B cell (primary cell): Measurements from ENCODE around the gene RNF224. TPM values are rescaled to one million over a fixed set of nuclear protein-coding genes. Genes with fewer than 3 reads are reported as not detected.

Experiments
- ATAC-seq: fragments of 200-7000 bp; cut with Tn5 transposase; one replicate; pipeline ENCODE4 v1.10.0; 2021; ENCODE audit warnings: low read depth, mild to moderate bottlenecking, moderate number of reproducible peaks, moderate library complexity
- CTCF ChIA-PET: fragments of 350-600 bp; sonication (Branson Sonifier 250); formaldehyde crosslinking; loops from one replicate; lab custom pipeline; 2021; ENCODE audit warnings: antibody characterized with exemption, inconsistent platforms; lab: Charles Lee
- POLR2A ChIA-PET: fragments of 350-600 bp; sonication (Branson Sonifier 250); formaldehyde crosslinking; loops from one replicate; lab custom pipeline; 2021; ENCODE audit warnings: antibody characterized with exemption; lab: Charles Lee
- DNase-seq: peaks from one replicate; pipeline ENCODE4 v3.0.0; 2013
- H2AFZ ChIP-seq: 2 replicates; pipeline ENCODE4 v1.6.1; 2012; ENCODE audit warnings: mild to moderate bottlenecking, low read depth, low read length; ENCODE audit not compliant: insufficient read depth, poor library complexity, severe bottlenecking
- H3K27ac ChIP-seq, 2 donors: 1 replicate in 1 of 2; 2 replicates in 1 of 2; pipeline ENCODE4 v1.5.1; 2012 to 2013; ENCODE audit warnings: low read length in 2 of 2, mild to moderate bottlenecking in 2 of 2, moderate library complexity in 1 of 2
- H3K27me3 ChIP-seq, 4 experiments: fragments of 200-600 bp in 1 of 4; sonication (generic) in 1 of 4; replicated peaks in 1 of 4; 1 replicate in 2 of 4; 2 replicates in 2 of 4; pipeline versions ENCODE4 v1.6.1 to v1.7.0; 2013 to 2016; ENCODE audit warnings: low read length in 3 of 4, mild to moderate bottlenecking in 2 of 4, mixed read lengths in 1 of 4, moderate library complexity in 1 of 4; ENCODE audit not compliant: insufficient read depth in 4 of 4, control insufficient read depth in 3 of 4; ENCODE audit errors: control extremely low read depth in 1 of 4
- H3K36me3 ChIP-seq, 2 experiments: replicated peaks in 1 of 2; 1 replicate in 1 of 2; 2 replicates in 1 of 2; pipeline versions ENCODE4 v1.6.1 to v1.7.1; 2013; ENCODE audit warnings: low read length in 1 of 2; ENCODE audit not compliant: insufficient read depth in 2 of 2, control insufficient read depth in 1 of 2; ENCODE audit errors: control extremely low read depth in 1 of 2, extremely low read depth in 1 of 2
- H3K4me1 ChIP-seq, 2 donors: fragments of 200-600 bp in 1 of 2; sonication (generic) in 1 of 2; 1 replicate in 1 of 2; 2 replicates in 1 of 2; pipeline versions ENCODE4 v1.5.1 to v1.6.1; 2013 to 2017; ENCODE audit warnings: low read length in 2 of 2; ENCODE audit not compliant: control insufficient read depth in 2 of 2, insufficient read depth in 2 of 2
- H3K4me2 ChIP-seq: replicated peaks from 2 replicates; pipeline ENCODE3; 2012; ENCODE audit warnings: mild to moderate bottlenecking, low read depth, low read length; ENCODE audit not compliant: poor library complexity, severe bottlenecking
- H3K4me3 ChIP-seq, 5 experiments: fragments of 200-600 bp in 1 of 5; sonication (generic) in 1 of 5; 1 replicate in 3 of 5; 2 replicates in 2 of 5; pipeline versions ENCODE4 v1.5.1 to v1.7.0; 2011 to 2016; ENCODE audit warnings: low read length in 4 of 5, mild to moderate bottlenecking in 4 of 5, low read depth in 2 of 5, control low read depth in 1 of 5, moderate library complexity in 1 of 5; ENCODE audit not compliant: insufficient read depth in 1 of 5; ENCODE audit errors: control extremely low read depth in 1 of 5, extremely low read depth in 1 of 5
- H3K79me2 ChIP-seq: fragments of 200-600 bp; sonication (generic); one replicate; pipeline ENCODE4 v1.6.0; 2016; ENCODE audit warnings: low read length; ENCODE audit not compliant: control insufficient read depth, insufficient read depth
- H3K9ac ChIP-seq: fragments of 200-600 bp; sonication (generic); 2 replicates; pipeline ENCODE4 v1.6.1; 2017; ENCODE audit warnings: mild to moderate bottlenecking, low read length, moderate library complexity
- H3K9me3 ChIP-seq, 3 donors: one replicate each; pipeline versions ENCODE4 v1.6.1 to v1.7.1; 2013; ENCODE audit warnings: low read length in 2 of 3; ENCODE audit not compliant: control insufficient read depth in 2 of 3, insufficient read depth in 1 of 3; ENCODE audit errors: control extremely low read depth in 1 of 3
- H4K20me1 ChIP-seq: 2 replicates; pipeline ENCODE4 v1.6.0; 2012; ENCODE audit warnings: mild to moderate bottlenecking, low read length; ENCODE audit not compliant: insufficient read depth, control insufficient read depth, poor library complexity, severe bottlenecking
- H3K27ac Mint-ChIP-seq: one replicate; pipeline ENCODE4 v1.8.0; 2021; ENCODE audit warnings: mixed read lengths
- H3K27me3 Mint-ChIP-seq: one replicate; pipeline ENCODE4 v1.8.0; 2021; ENCODE audit warnings: mixed read lengths
- H3K4me1 Mint-ChIP-seq: one replicate; pipeline ENCODE4 v1.8.0; 2021; ENCODE audit warnings: mixed read lengths
- H3K4me3 Mint-ChIP-seq: one replicate; pipeline ENCODE4 v1.8.0; 2021; ENCODE audit warnings: mixed read lengths
- H3K9me3 Mint-ChIP-seq: one replicate; pipeline ENCODE4 v1.8.0; 2022; ENCODE audit warnings: mixed read lengths; ENCODE audit not compliant: insufficient read depth
- EZH2 ChIP-seq: IDR thresholded peaks from 2 replicates; pipeline ENCODE4 v1.6.1; 2012; ENCODE audit warnings: borderline replicate concordance, low read depth, mild to moderate bottlenecking, moderate library complexity, low read length; ENCODE audit not compliant: insufficient read depth, poor library complexity, severe bottlenecking
- WGBS: methylation state at CpG from one replicate; pipeline ENCODE4 v1.1.5; 2013; ENCODE audit warnings: missing lambda C conversion rate; ENCODE audit not compliant: insufficient coverage; 5-methylcytosine and 5-hydroxymethylcytosine counted together
- intact Hi-C: fragments of 100-400 bp; cut with micrococcal nuclease; formaldehyde crosslinking; loops from one replicate; pipeline ENCODE4 v1.10.0; 2022
- polyA plus RNA-seq: library from polyadenylated mRNA; depleted of rRNA; stranded (reverse); fragments of >200 nt; gene quantifications from 2 replicates; pipeline ENCODE4 v1.2.3, GENCODE V29; 2012
- total RNA-seq, 2 donors: library from RNA; stranded (reverse); fragments of 120-200 nt in 1 of 2; gene quantifications; 1 replicate in 1 of 2; 2 replicates in 1 of 2; pipeline versions ENCODE4 v1.2.3 to v1.2.4, GENCODE V29; 2013 to 2022
- TF ChIP-seq, protein P1 (sequence below): fragments of 200-600 bp; IDR thresholded peaks from one replicate; pipeline ENCODE4 v1.8.0; 2022; ENCODE audit warnings: antibody characterized with exemption, mild to moderate bottlenecking

Gene RNF224
- total and polyA plus RNA-seq, 2 donors (not counting 1 experiment from before 2014, with no cell fraction given), result not detected

DNA sequence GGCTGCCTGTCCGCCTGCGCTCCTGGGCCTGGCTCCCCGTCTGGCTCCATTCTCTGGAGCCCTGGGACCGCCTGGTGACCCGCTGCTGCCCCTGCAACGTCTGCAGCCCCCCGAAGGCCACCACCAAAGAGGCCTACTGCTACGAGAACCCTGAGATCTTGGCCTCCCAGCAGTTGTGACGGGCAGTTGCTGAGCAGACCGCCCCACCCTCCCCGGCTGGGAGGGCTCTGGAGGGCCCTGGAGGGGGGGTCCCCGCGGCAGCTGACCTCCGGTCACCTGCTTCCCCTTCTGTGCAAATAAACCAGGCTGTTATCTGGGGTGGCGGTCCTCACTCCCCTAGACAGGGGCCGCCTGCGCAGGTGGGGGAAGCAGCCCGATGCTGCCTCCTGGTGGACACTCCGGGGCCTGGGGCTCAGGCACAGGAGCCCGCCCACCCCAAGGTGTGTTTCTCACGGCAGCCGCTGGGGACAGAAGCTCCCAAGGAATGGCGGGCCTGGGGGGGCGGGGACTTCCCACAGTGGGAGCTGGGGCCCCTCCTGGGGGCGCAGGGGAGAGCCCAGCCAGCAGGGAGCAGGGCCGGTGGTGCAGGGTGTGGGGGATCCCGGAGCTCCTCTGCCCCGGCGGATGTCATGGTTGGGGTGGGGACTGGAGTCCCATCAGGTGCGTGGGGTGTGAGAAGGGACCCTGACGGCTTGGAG is 9.1 kb downstream of the RNF224 start:
- ATAC-seq, result peak; percentile 29
- peaks cover 29% of the 10 kb centered on the region for H3K79me2 ChIP-seq
- H3K27me3 ChIP-seq, result peaks cover 0 to 2% (median 0%) of the 10 kb centered on the region in 4 experiments
- intact Hi-C loops, result loop anchor here (1.0 to 2.0 kb wide), 6 partner anchors 13 to 209 kb away; partner anchors contain the start of genes ANAPC2, NPDC1, SSNA1 and TPRN
- no peak overlapping the region for H3K27ac Mint-ChIP-seq
- no peaks in the 10 kb centered on the region for H3K9me3 Mint-ChIP-seq
- peak overlapping the region in 1 of 2 donors; percentile 33 for H3K27ac ChIP-seq
- 6% methylated on average over 30 of the region's 31 CpGs for WGBS
- ChIA-PET POLR2A (interaction anchor here (0.5 to 1.6 kb wide), 8 partner anchors 12 to 834 kb away, joined by 3 to 8 read pairs (median 4); partner anchors contain the start of genes ANAPC2, MAN1B1 and SSNA1), CTCF (interaction anchor here (0.6 to 8.9 kb wide), 42 partner anchors 11 to 448 kb away, joined by 3 to 76 read pairs (median 4); partner anchors contain the start of genes ANAPC2, CYSRT1, MAN1B1 and NELFB)
- peak overlapping the region in 2 of 5 experiments; percentile 15 to 19 for H3K4me3 ChIP-seq
- H3K4me3 Mint-ChIP-seq, result peak overlapping the region; percentile 53
- TF ChIP-seq, protein P1, sequence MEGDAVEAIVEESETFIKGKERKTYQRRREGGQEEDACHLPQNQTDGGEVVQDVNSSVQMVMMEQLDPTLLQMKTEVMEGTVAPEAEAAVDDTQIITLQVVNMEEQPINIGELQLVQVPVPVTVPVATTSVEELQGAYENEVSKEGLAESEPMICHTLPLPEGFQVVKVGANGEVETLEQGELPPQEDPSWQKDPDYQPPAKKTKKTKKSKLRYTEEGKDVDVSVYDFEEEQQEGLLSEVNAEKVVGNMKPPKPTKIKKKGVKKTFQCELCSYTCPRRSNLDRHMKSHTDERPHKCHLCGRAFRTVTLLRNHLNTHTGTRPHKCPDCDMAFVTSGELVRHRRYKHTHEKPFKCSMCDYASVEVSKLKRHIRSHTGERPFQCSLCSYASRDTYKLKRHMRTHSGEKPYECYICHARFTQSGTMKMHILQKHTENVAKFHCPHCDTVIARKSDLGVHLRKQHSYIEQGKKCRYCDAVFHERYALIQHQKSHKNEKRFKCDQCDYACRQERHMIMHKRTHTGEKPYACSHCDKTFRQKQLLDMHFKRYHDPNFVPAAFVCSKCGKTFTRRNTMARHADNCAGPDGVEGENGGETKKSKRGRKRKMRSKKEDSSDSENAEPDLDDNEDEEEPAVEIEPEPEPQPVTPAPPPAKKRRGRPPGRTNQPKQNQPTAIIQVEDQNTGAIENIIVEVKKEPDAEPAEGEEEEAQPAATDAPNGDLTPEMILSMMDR, result peak; percentile 98
- TF ChIP-seq EZH2, result no peak
- H2AFZ ChIP-seq, result peak overlapping the region; percentile 41
- no peaks in the 10 kb centered on the region for H3K36me3 ChIP-seq
- peak overlapping the region; percentile 72 for H3K4me2 ChIP-seq
- peak; percentile 95 for DNase-seq
- H3K27me3 Mint-ChIP-seq, result no peaks in the 10 kb centered on the region
- H3K9me3 ChIP-seq, result peaks cover 0 to 3% (median 0%) of the 10 kb centered on the region in 3 donors
- peak overlapping the region; percentile 26 for H3K9ac ChIP-seq
- peaks cover 38% of the 10 kb centered on the region for H3K4me1 Mint-ChIP-seq
- peaks cover 37 to 62% of the 10 kb centered on the region in 2 donors for H3K4me1 ChIP-seq
- H4K20me1 ChIP-seq, result peaks cover 22% of the 10 kb centered on the region
